Measurements from ENCODE around the gene NRAS. TPM values are rescaled to one million over a fixed set of nuclear protein-coding genes. Genes with fewer than 3 reads are reported as not detected.

The NRAS gene
- total RNA-seq, 1 experiment from 2014 or later = 72.9 TPM

- no peak overlapping the region for H3T11ph ChIP-seq (ENCODE audit: low read length)
- no peak for TF ChIP-seq CTCF (conservative IDR thresholded peaks at IDR 0.05)
- Mint-ChIP-seq H3K4me3 (no peak overlapping the region), H3K4me1 (no peaks in the 10 kb centered on the region), H3K27me3 (ENCODE audit: low read depth) (peaks cover 7% of the 10 kb centered on the region), H3K27ac (no peak overlapping the region), H3K9me3 (no peaks in the 10 kb centered on the region), H3K36me3 (ENCODE audit: insufficient read depth in 1 of 3, low read depth in 3 of 3) (no peaks in the 10 kb centered on the region)
- no peak overlapping the region for H3K23ac ChIP-seq (ENCODE audit: insufficient read length, low read depth, low read length)
- no peaks in the 10 kb centered on the region for H3K79me1 ChIP-seq (ENCODE audit: insufficient read depth, low read depth, low read length, poor library complexity, severe bottlenecking)
- H3K18ac ChIP-seq (ENCODE audit: insufficient read length, low read depth, low read length) = no peak overlapping the region
- no peak overlapping the region for H2BK120ac ChIP-seq (ENCODE audit: low read depth, low read length, poor library complexity, severe bottlenecking)
- no peaks in the 10 kb centered on the region for H3K9me3 ChIP-seq (ENCODE audit: control insufficient read depth, low read depth, low read length)
- no peak overlapping the region for H2BK12ac ChIP-seq (ENCODE audit: insufficient read length, low read depth, low read length)
- H3K9ac ChIP-seq (ENCODE audit: extremely low read depth, insufficient read length, low read length) = no peak overlapping the region
- H3K14ac ChIP-seq (ENCODE audit: insufficient read depth, low read length) = no peak overlapping the region
- no peak overlapping the region for H2BK20ac ChIP-seq (ENCODE audit: low read depth, low read length, poor library complexity, severe bottlenecking)
- H2BK15ac ChIP-seq (ENCODE audit: low read depth, low read length) = no peak overlapping the region
- H2AK5ac ChIP-seq (ENCODE audit: insufficient read length, low read length) = no peak overlapping the region
- no peaks in the 10 kb centered on the region for H4K20me1 ChIP-seq (ENCODE audit: control insufficient read depth, insufficient read depth, insufficient read length)
- H3K79me2 ChIP-seq (ENCODE audit: insufficient read depth, low read length) = no peaks in the 10 kb centered on the region
- H3K56ac ChIP-seq (ENCODE audit: insufficient read length, low read depth, low read length) = no peak overlapping the region
- no peak for DNase-seq
- H3K23me2 ChIP-seq (ENCODE audit: insufficient read length, low read depth, low read length, poor library complexity, severe bottlenecking) = no peaks in the 10 kb centered on the region
- no peak overlapping the region for H3K4me2 ChIP-seq (ENCODE audit: insufficient read depth, insufficient read length, low read length)
- no peak overlapping the region for H4K91ac ChIP-seq (ENCODE audit: insufficient read length, low read depth, low read length)
- no peaks in the 10 kb centered on the region for H3K4me1 ChIP-seq (ENCODE audit: insufficient read depth, low read length)
- no peak overlapping the region for H2BK5ac ChIP-seq (ENCODE audit: insufficient read length, low read length)
- H3K27ac ChIP-seq (ENCODE audit: insufficient read length, low read depth, low read length) = no peak overlapping the region
- no peaks in the 10 kb centered on the region for H3K27me3 ChIP-seq (ENCODE audit: insufficient read depth, low read length)
- no peak overlapping the region for H4K8ac ChIP-seq (replicated peaks; ENCODE audit: insufficient read length, low read depth, low read length)
- H2AFZ ChIP-seq (ENCODE audit: low read length) = no peak overlapping the region
- no peak overlapping the region for H4K5ac ChIP-seq (ENCODE audit: insufficient read length, low read depth, low read length)
- H3K4ac ChIP-seq (ENCODE audit: low read depth, low read length) = no peak overlapping the region
Observed at GRCh38 chr1:114696810-114697209, 19.8 kb downstream of the NRAS start.

Data from H9 (cell line).